ENCODE data around the gene ABI1. TPM values are rescaled to one million over a fixed set of nuclear protein-coding genes. Genes with fewer than 3 reads are reported as not detected.

Gene ABI1
- total RNA-seq, 1 donor from 2014 or later: 61.1 TPM

DNA sequence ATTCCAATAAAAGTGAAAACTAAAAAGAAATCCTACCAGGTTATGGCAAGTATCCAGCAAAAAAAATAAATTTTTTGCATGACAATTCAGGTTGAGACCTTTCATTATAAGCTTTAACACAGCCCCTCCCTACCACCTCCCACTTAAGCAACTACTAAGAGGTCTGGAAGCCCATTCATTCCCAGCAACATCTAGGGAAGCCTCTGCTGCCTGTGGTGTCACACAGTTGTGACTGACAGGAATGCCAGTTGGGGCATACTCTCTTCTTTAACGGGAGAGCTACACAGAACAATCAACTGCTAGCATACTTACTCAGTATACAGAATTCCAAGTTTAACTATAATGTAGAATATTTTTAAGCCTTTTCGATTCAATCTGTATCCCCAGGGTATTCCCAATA, 27.8 kb downstream of the ABI1 start:
- FAIRE-seq (no peak), DNase-seq (ENCODE audit: low read depth) (no peak)
- TF ChIP-seq, protein P1, sequence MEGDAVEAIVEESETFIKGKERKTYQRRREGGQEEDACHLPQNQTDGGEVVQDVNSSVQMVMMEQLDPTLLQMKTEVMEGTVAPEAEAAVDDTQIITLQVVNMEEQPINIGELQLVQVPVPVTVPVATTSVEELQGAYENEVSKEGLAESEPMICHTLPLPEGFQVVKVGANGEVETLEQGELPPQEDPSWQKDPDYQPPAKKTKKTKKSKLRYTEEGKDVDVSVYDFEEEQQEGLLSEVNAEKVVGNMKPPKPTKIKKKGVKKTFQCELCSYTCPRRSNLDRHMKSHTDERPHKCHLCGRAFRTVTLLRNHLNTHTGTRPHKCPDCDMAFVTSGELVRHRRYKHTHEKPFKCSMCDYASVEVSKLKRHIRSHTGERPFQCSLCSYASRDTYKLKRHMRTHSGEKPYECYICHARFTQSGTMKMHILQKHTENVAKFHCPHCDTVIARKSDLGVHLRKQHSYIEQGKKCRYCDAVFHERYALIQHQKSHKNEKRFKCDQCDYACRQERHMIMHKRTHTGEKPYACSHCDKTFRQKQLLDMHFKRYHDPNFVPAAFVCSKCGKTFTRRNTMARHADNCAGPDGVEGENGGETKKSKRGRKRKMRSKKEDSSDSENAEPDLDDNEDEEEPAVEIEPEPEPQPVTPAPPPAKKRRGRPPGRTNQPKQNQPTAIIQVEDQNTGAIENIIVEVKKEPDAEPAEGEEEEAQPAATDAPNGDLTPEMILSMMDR (IDR thresholded peaks at IDR 0.05; ENCODE audit: insufficient read depth, low read length, severe bottlenecking): no peak
- no peaks in the 10 kb centered on the region for H3K27me3 ChIP-seq (ENCODE audit: control insufficient read depth, insufficient read depth, low read length)
- no peak overlapping the region for H3K4me3 ChIP-seq (ENCODE audit: low read depth, low read length)
- H3K36me3 ChIP-seq (ENCODE audit: control insufficient read depth, insufficient read depth, low read length): no peaks in the 10 kb centered on the region

DNA sequence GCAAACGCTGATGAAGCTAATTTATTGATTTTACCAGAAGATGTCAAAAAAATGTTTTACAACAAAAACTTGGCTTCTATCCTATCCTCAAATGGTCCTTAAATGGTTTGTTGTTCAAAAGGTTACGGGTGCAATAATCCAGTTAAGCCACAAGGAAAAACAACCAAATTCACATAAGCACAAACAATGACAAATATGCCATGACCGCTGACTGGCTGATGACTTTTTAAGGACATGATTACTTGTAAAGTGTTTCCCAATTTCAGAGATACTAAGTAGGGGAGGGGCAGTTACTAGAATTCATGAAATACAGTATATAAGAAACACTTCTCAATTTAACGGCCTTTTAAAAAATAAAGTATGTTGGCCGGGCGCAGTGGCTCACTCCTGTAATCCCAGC, 28.8 kb downstream of the ABI1 start:
- Histone ChIP-seq H3K36me3 (ENCODE audit: control insufficient read depth, insufficient read depth, low read length) (no peaks in the 10 kb centered on the region), H3K27me3 (ENCODE audit: control insufficient read depth, insufficient read depth, low read length) (no peaks in the 10 kb centered on the region), H3K4me3 (ENCODE audit: low read depth, low read length) (no peak overlapping the region)
- FAIRE-seq: no peak
- TF ChIP-seq, protein P1 (IDR thresholded peaks at IDR 0.05; ENCODE audit: insufficient read depth, low read length, severe bottlenecking): no peak
- no peak for DNase-seq (ENCODE audit: low read depth)

DNA sequence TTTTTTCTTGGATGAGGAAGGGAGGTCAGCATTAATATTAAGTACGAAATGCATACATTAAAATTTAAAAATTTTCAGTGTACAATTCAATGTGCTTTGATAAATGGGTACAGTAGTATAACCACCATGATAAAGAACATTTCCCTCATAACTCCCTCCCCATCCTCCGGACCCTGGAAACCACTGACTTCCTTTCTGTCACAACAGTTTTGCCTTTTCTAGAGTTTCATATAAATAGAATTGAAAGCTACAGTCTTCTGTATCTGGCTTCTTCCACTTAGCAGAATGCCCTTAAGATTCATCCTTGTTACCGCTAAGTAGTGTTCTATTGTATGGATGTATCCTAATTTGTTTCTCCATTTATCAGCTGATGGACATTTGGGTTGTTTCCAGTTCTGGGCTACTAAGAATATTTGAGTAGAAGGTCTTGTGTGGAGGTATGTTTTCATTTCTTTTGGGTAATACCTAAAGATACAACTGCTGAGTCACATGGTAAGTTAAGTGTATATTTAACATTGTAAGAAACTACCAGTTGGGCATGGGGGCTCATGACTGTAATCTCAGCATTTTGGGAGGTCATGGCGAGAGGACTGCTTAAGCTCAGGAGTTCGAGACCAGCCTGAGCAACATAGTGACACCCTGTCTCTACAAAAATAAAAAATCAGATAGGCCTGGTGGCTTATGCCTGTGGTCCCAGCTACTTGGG, 30.8 kb downstream of the ABI1 start:
- no peaks in the 10 kb centered on the region for H3K27me3 ChIP-seq (ENCODE audit: control insufficient read depth, insufficient read depth, low read length)
- no peak overlapping the region for H3K4me3 ChIP-seq (ENCODE audit: low read depth, low read length)
- no peak for FAIRE-seq
- TF ChIP-seq, protein P1 (IDR thresholded peaks at IDR 0.05; ENCODE audit: insufficient read depth, low read length, severe bottlenecking): no peak
- no peaks in the 10 kb centered on the region for H3K36me3 ChIP-seq (ENCODE audit: control insufficient read depth, insufficient read depth, low read length)
- DNase-seq (ENCODE audit: low read depth): no peak

DNA sequence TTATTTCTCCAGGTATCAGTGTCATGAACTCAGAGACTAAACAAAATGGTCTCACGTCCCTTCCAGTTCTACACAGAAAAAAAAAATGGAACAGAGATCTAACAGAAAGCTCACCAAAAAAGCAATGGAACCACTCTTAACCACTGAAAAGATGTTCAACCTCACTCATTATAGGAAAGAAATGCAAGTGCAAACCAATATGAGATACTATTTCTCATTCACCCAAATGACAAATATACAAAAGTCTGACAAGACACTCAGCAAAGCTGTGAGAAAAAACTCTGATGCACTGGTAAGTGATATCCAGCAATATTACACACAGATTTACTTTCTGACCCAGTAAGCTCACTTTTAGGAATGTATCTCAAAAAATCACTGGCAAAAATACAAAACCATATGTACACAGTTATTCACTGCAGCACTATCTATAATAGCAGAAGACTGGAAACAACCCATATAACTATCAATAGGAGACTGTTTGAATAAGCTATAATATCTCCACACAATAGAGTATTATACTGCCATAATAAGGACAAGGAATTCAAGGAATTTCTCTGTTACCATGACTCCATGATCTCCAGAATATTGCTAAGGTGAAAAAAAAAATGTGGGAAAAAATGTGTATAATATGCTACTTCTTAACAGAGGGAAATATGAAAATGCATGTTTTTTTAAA, 36.6 kb downstream of the ABI1 start:
- DNase-seq (ENCODE audit: low read depth) (no peak), FAIRE-seq (no peak)
- TF ChIP-seq, protein P1 (IDR thresholded peaks at IDR 0.05; ENCODE audit: insufficient read depth, low read length, severe bottlenecking): no peak
- H3K4me3 ChIP-seq (ENCODE audit: low read depth, low read length): no peak overlapping the region
- H3K36me3 ChIP-seq (ENCODE audit: control insufficient read depth, insufficient read depth, low read length): peaks cover 3% of the 10 kb centered on the region
- H3K27me3 ChIP-seq (ENCODE audit: control insufficient read depth, insufficient read depth, low read length): no peaks in the 10 kb centered on the region

DNA sequence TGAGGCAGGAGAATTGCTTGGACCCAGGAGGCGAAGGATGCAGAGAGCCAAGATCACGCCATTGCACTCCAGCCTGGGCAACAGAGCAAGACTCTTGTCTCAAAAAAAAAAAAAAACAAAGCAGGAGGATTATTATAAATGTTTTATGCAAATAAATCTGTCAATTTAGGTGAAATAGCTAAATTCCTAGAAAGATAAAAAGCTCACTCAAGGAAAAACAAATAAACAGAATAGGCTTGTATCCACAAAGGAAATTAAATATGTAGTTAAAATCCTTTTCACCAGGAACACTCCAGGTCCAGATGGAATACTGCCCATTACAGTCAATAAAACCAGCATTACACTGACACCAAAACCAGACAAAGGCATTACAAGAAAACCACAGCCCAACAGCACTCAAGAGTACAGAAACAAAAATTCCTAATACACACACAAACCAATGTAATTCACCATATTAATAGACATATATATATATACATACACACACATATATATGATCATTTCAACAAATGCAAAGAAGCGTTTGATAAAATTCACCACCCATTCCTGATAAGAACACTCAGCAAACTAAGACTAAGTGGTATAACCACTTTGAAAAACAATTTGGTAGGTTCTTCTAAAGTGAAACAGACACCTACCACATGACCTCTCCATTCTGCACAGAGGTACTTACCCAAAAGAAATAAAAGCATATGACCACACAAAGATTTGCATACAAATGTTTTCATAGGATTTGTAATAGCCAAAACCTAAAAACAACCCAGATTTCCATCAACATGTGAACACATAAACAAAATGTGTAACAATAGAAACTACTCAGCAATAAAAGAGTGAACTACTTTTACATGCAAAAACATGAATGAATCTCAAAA, 38.8 kb downstream of the ABI1 start:
- TF ChIP-seq, protein P1 (IDR thresholded peaks at IDR 0.05; ENCODE audit: insufficient read depth, low read length, severe bottlenecking): no peak
- DNase-seq (ENCODE audit: low read depth) (no peak), FAIRE-seq (no peak)
- H3K36me3 ChIP-seq (ENCODE audit: control insufficient read depth, insufficient read depth, low read length): peaks cover 3% of the 10 kb centered on the region
- no peak overlapping the region for H3K4me3 ChIP-seq (ENCODE audit: low read depth, low read length)
- H3K27me3 ChIP-seq (ENCODE audit: control insufficient read depth, insufficient read depth, low read length): no peaks in the 10 kb centered on the region

All from bronchial epithelial cell (primary cell).